ENCODE results near the gene NID2. TPM values are rescaled to one million over a fixed set of nuclear protein-coding genes. Genes with fewer than 3 reads are reported as not detected.

NID2 gene
- total RNA-seq, 1 experiment from 2014 or later: 6.6 TPM

DNA sequence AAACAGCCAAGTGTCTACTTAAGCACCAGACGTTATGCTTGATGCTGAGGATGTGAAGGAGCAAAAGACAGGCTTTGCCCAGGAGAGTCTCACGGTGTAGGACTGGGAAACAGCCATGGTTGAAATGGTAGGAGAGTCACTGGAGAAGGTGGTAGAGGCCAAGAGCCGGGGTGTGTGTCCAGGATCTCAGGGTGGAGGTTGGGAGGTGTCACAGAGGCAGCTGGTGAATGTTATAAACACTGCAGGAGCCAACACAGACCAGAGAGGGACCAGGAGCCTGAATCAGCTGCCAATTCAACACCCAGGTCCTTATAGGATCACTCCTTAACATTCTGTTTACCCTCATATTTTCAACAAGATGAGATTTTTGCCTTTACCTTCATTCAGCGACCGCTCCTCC lies 7.5 kb downstream of the NID2 start:
- no peak overlapping the region for H2AK5ac ChIP-seq (ENCODE audit: insufficient read length, low read length)
- no peaks in the 10 kb centered on the region for H3K23me2 ChIP-seq (ENCODE audit: insufficient read length, low read depth, low read length, poor library complexity, severe bottlenecking)
- H2AFZ ChIP-seq (ENCODE audit: low read length): no peak overlapping the region
- H4K91ac ChIP-seq (ENCODE audit: insufficient read length, low read depth, low read length): no peak overlapping the region
- H3K56ac ChIP-seq (ENCODE audit: insufficient read length, low read depth, low read length): no peak overlapping the region
- H4K8ac ChIP-seq (replicated peaks; ENCODE audit: insufficient read length, low read depth, low read length): no peak overlapping the region
- no peak overlapping the region for H3K4ac ChIP-seq (ENCODE audit: low read depth, low read length)
- no peak overlapping the region for H2BK20ac ChIP-seq (ENCODE audit: low read depth, low read length, poor library complexity, severe bottlenecking)
- H3K9me3 ChIP-seq (ENCODE audit: control insufficient read depth, low read depth, low read length): no peaks in the 10 kb centered on the region
- H3K9me3 Mint-ChIP-seq: no peaks in the 10 kb centered on the region
- TF ChIP-seq CTCF (conservative IDR thresholded peaks at IDR 0.05): no peak
- H3K36me3 Mint-ChIP-seq (ENCODE audit: insufficient read depth in 1 of 3, low read depth in 3 of 3): no peaks in the 10 kb centered on the region
- no peak overlapping the region for H3K4me3 Mint-ChIP-seq
- H3K4me2 ChIP-seq (ENCODE audit: insufficient read depth, insufficient read length, low read length): no peak overlapping the region
- peaks cover 21 to 22% of the 10 kb centered on the region in 2 experiments for H3K4me1 Mint-ChIP-seq
- no peak overlapping the region for H3K14ac ChIP-seq (ENCODE audit: insufficient read depth, low read length)
- H3K79me1 ChIP-seq (ENCODE audit: insufficient read depth, low read depth, low read length, poor library complexity, severe bottlenecking): no peaks in the 10 kb centered on the region
- DNase-seq: no peak
- no peak overlapping the region for H3K9ac ChIP-seq (ENCODE audit: extremely low read depth, insufficient read length, low read length)
- WGBS (ENCODE audit: extremely low coverage, insufficient read length, low lambda C conversion rate): no CpG with 5 or more reads among the region's 5 CpGs
- H3K27ac Mint-ChIP-seq: no peak overlapping the region
- H3K23ac ChIP-seq (ENCODE audit: insufficient read length, low read depth, low read length): no peak overlapping the region
- no peak overlapping the region for H4K5ac ChIP-seq (ENCODE audit: insufficient read length, low read depth, low read length)
- H3K27me3 Mint-ChIP-seq (ENCODE audit: low read depth): peaks cover 26% of the 10 kb centered on the region
- no peaks in the 10 kb centered on the region; the same call in 1 of the 2 replicates for H3K79me2 ChIP-seq (ENCODE audit: insufficient read depth, low read length)
- no peak overlapping the region for H2BK5ac ChIP-seq (ENCODE audit: insufficient read length, low read length)
- no peak overlapping the region for H3K27ac ChIP-seq (ENCODE audit: insufficient read length, low read depth, low read length)
- H3T11ph ChIP-seq (ENCODE audit: low read length): no peak overlapping the region
- H4K20me1 ChIP-seq (ENCODE audit: control insufficient read depth, insufficient read depth, insufficient read length): no peaks in the 10 kb centered on the region
- no peak overlapping the region for H2BK15ac ChIP-seq (ENCODE audit: low read depth, low read length)
- H2BK12ac ChIP-seq (ENCODE audit: insufficient read length, low read depth, low read length): no peak overlapping the region
- H3K18ac ChIP-seq (ENCODE audit: insufficient read length, low read depth, low read length): no peak overlapping the region
- H3K4me1 ChIP-seq (ENCODE audit: insufficient read depth, low read length): no peaks in the 10 kb centered on the region
- no peak overlapping the region for H2BK120ac ChIP-seq (ENCODE audit: low read depth, low read length, poor library complexity, severe bottlenecking)
- H3K27me3 ChIP-seq (ENCODE audit: insufficient read depth, low read length): peaks cover 5% of the 10 kb centered on the region

Data from H9 (cell line).